Glutamatergic neuron (in vitro differentiated cells): ENCODE data around the gene FAM149A. TPM values are rescaled to one million over a fixed set of nuclear protein-coding genes. Genes with fewer than 3 reads are reported as not detected.

Source experiments
- DNase-seq: peaks from one replicate; pipeline ENCODE4 v3.0.0; 2022
- H3K27ac Mint-ChIP-seq: one replicate; pipeline ENCODE4 v1.8.0; 2020; ENCODE audit warnings: mild to moderate bottlenecking, mixed read lengths, inconsistent platforms; ENCODE audit not compliant: unreplicated experiment
- H3K27me3 Mint-ChIP-seq: one replicate; pipeline ENCODE4 v1.8.0; 2020; ENCODE audit warnings: mild to moderate bottlenecking, moderate library complexity, mixed read lengths, inconsistent platforms; ENCODE audit not compliant: unreplicated experiment
- H3K36me3 Mint-ChIP-seq: one replicate; pipeline ENCODE4 v1.8.0; 2020; ENCODE audit warnings: mild to moderate bottlenecking, mixed read lengths, inconsistent platforms; ENCODE audit not compliant: unreplicated experiment
- H3K4me1 Mint-ChIP-seq: one replicate; pipeline ENCODE4 v1.8.0; 2020; ENCODE audit warnings: mild to moderate bottlenecking, low read depth, mixed read lengths, inconsistent platforms; ENCODE audit not compliant: unreplicated experiment
- H3K4me3 Mint-ChIP-seq: one replicate; pipeline ENCODE4 v1.8.0; 2020; ENCODE audit warnings: mild to moderate bottlenecking, mixed read lengths, inconsistent platforms; ENCODE audit not compliant: unreplicated experiment
- H3K9me3 Mint-ChIP-seq: one replicate; pipeline ENCODE4 v1.8.0; 2020; ENCODE audit warnings: mild to moderate bottlenecking, moderate library complexity, mixed read lengths, inconsistent platforms; ENCODE audit not compliant: unreplicated experiment
- total RNA-seq: library from RNA; stranded (reverse); fragmentation: NEBNext Ultra II Directional; extraction: Animal tissue kit (Norgen Biotek cat#: 25700); gene quantifications from one replicate; pipeline ENCODE4 v1.2.1, GENCODE V29; 2021; ENCODE audit not compliant: unreplicated experiment
- TF ChIP-seq, protein P1 (sequence below): fragments of 200-600 bp; sonication (generic); IDR thresholded peaks from one replicate; pipeline ENCODE4 v1.5.0; 2021; ENCODE audit not compliant: partially characterized antibody, unreplicated experiment

The FAM149A gene
- total RNA-seq, 1 donor from 2014 or later = 6.8 TPM

DNA sequence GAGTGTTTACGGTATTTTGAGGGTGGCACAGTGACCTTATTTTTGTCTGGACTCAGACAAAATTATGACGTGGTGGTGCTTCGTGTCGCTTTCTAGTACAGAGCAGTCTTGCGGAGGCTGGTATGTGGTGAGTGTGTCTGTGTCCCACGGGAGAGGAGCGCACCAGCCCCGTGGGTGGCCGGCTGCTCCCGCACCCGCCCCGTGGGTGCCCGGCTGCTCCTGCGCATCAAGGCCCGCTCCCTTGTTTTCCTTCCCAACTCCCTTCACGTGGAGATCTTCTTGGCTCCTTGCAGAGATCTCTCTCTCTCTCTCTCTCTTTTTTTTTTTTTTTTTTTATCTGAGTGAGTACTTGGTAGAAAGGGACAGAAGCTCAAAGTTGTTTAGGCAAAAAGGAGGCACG is 12.2 kb upstream of the FAM149A start:
- TF ChIP-seq, protein P1, sequence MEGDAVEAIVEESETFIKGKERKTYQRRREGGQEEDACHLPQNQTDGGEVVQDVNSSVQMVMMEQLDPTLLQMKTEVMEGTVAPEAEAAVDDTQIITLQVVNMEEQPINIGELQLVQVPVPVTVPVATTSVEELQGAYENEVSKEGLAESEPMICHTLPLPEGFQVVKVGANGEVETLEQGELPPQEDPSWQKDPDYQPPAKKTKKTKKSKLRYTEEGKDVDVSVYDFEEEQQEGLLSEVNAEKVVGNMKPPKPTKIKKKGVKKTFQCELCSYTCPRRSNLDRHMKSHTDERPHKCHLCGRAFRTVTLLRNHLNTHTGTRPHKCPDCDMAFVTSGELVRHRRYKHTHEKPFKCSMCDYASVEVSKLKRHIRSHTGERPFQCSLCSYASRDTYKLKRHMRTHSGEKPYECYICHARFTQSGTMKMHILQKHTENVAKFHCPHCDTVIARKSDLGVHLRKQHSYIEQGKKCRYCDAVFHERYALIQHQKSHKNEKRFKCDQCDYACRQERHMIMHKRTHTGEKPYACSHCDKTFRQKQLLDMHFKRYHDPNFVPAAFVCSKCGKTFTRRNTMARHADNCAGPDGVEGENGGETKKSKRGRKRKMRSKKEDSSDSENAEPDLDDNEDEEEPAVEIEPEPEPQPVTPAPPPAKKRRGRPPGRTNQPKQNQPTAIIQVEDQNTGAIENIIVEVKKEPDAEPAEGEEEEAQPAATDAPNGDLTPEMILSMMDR = no peak
- peaks cover 7% of the 10 kb centered on the region for H3K27me3 Mint-ChIP-seq
- H3K4me1 Mint-ChIP-seq = no peaks in the 10 kb centered on the region
- DNase-seq = no peak
- no peak overlapping the region for H3K4me3 Mint-ChIP-seq
- no peaks in the 10 kb centered on the region for H3K36me3 Mint-ChIP-seq
- peaks cover 2% of the 10 kb centered on the region for H3K9me3 Mint-ChIP-seq
- no peak overlapping the region for H3K27ac Mint-ChIP-seq

DNA sequence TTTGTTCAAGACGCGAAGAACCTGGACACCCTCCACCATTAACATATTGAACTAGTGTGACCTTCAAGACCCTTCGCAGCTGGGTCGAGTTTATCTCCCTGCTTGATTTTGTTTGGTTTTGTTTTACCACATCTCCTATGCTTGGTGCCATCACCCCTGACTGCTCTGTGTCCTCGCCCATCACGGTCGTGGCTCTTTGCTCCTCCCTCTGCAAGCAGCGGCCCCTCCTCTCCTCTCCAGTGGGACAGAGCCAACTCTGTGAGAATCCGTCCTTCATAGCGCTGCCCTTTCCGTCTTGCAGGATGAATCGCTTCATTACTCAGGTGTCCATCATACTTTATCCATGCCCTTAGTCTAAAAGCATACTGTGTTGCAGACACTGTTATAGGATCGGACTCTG is 9.1 kb upstream of the FAM149A start:
- H3K27me3 Mint-ChIP-seq = peaks cover 7% of the 10 kb centered on the region

DNA sequence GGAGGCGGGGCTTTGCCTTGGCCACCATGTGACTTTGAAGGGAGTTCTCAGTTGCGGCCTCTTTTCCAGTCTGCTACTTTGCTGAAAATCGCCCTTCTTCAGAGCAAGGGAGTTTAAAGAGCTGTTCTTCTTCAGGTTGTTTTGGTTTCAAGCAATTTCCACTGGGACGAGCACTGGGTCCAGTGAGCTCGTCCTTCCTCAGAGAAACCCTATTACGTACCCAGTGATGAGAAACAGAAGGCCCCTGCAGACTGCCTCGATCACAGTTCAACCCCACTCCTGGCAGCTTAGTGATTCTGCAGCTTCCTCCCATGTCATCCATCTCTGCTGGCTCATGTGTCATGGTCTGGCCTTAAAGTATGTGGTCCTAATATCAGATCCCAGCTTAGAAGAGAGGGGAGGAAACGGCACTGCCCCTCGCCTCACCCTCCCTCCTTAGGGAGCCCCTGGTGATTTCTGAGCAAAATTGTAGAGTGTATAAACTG is 7.8 kb upstream of the FAM149A start:
- TF ChIP-seq, protein P1 = no peak
- H3K36me3 Mint-ChIP-seq = no peaks in the 10 kb centered on the region
- no peaks in the 10 kb centered on the region for H3K4me1 Mint-ChIP-seq
- no peaks in the 10 kb centered on the region for H3K9me3 Mint-ChIP-seq
- peaks cover 2% of the 10 kb centered on the region for H3K27me3 Mint-ChIP-seq
- H3K27ac Mint-ChIP-seq = no peak overlapping the region
- DNase-seq = no peak
- no peak overlapping the region for H3K4me3 Mint-ChIP-seq

More for the DNA sequence above, 9.1 kb upstream of the FAM149A start:
- H3K4me3 Mint-ChIP-seq = no peak overlapping the region
- no peak for DNase-seq
- TF ChIP-seq, protein P1 = no peak
- H3K27ac Mint-ChIP-seq = no peak overlapping the region
- H3K4me1 Mint-ChIP-seq = no peaks in the 10 kb centered on the region
- no peaks in the 10 kb centered on the region for H3K36me3 Mint-ChIP-seq
- H3K9me3 Mint-ChIP-seq = no peaks in the 10 kb centered on the region

DNA sequence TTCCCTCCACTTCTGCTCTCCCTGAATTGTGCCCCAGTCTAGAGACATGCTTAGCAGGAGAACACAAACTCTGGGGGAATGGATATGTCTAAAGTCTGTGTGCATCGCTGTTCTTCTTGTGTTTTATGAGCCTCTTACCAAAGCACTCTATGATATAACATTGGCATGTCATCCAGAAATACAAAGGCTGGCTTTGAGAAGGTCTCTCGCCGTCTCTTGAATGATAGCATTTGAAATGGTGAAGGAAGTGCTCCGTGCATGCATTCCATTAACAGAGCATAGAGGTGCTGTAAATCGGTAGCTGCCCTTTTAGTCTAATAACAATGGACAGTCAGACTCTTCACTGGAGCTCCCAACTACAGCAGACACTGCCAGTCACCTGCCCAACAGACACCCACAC is 7.1 kb upstream of the FAM149A start:
- Mint-ChIP-seq H3K9me3 (no peaks in the 10 kb centered on the region), H3K4me3 (no peak overlapping the region), H3K4me1 (no peaks in the 10 kb centered on the region), H3K36me3 (no peaks in the 10 kb centered on the region), H3K27me3 (peaks cover 4% of the 10 kb centered on the region), H3K27ac (no peak overlapping the region)
- TF ChIP-seq, protein P1 = no peak
- no peak for DNase-seq

- H3K9me3 Mint-ChIP-seq = peaks cover 7% of the 10 kb centered on the region
- H3K4me1 Mint-ChIP-seq = peaks cover 5% of the 10 kb centered on the region
- H3K27me3 Mint-ChIP-seq = peaks cover 20% of the 10 kb centered on the region
- H3K36me3 Mint-ChIP-seq = peaks cover 5% of the 10 kb centered on the region
- TF ChIP-seq, protein P1 = no peak
- H3K4me3 Mint-ChIP-seq = no peak overlapping the region
- H3K27ac Mint-ChIP-seq = no peak overlapping the region
- no peak for DNase-seq
These were observed 1.6 kb upstream of the FAM149A start for GRCh38 chr4:186102931-186103330.
